HFFc6 (cell line): ENCODE data around the gene SPAG8. TPM values are rescaled to one million over a fixed set of nuclear protein-coding genes. Genes with fewer than 3 reads are reported as not detected.

ENCODE experiments used
- DNase-seq: peaks from one replicate; pipeline ENCODE4 v3.0.0-alpha.2; 2018
- H3K27ac Mint-ChIP-seq: 2 replicates; pipeline ENCODE4 v1.8.0; 2020; ENCODE audit warnings: mild to moderate bottlenecking, mixed read lengths
- H3K27me3 Mint-ChIP-seq: 2 replicates; pipeline ENCODE4 v1.8.0; 2021; ENCODE audit warnings: mild to moderate bottlenecking, moderate library complexity, mixed read lengths; ENCODE audit not compliant: insufficient read depth
- H3K36me3 Mint-ChIP-seq: 2 replicates; pipeline ENCODE4 v1.8.0; 2021; ENCODE audit warnings: low read depth, mixed read lengths
- H3K4me1 Mint-ChIP-seq: 2 replicates; pipeline ENCODE4 v1.8.0; 2020; ENCODE audit warnings: low read depth, mixed read lengths
- H3K4me3 Mint-ChIP-seq: 2 replicates; pipeline ENCODE4 v1.8.0; 2020; ENCODE audit warnings: mild to moderate bottlenecking, moderate library complexity, mixed read lengths
- H3K9me3 Mint-ChIP-seq: 2 replicates; pipeline ENCODE4 v1.8.0; 2020; ENCODE audit warnings: mild to moderate bottlenecking, mixed read lengths
- CTCF ChIP-seq: fragments of 200-600 bp; sonication (generic); IDR thresholded peaks from 2 replicates; pipeline ENCODE4 v1.5.0; 2021; ENCODE audit warnings: antibody characterized with exemption, mild to moderate bottlenecking
- total RNA-seq, 6 experiments: library from RNA; stranded (reverse); fragmentation: NEBNext Ultra II Directional; extraction: Animal tissue kit (Norgen Biotek cat#: 25700); gene quantifications; 2 replicates in 1 of 6; 3 replicates in 5 of 6; pipeline ENCODE4 v1.2.3, GENCODE V29; 2021

The SPAG8 gene
- total RNA-seq, 6 experiments from 2014 or later = 0.80 to 1.7 (median 1.2) TPM

- peaks cover 11% of the 10 kb centered on the region for H3K27me3 Mint-ChIP-seq
- H3K4me1 Mint-ChIP-seq = no peaks in the 10 kb centered on the region
- no peak for DNase-seq
- H3K36me3 Mint-ChIP-seq = no peaks in the 10 kb centered on the region
- no peak for TF ChIP-seq CTCF
- no peak overlapping the region for H3K27ac Mint-ChIP-seq
- H3K4me3 Mint-ChIP-seq = no peak overlapping the region
- H3K9me3 Mint-ChIP-seq = no peaks in the 10 kb centered on the region
These were observed 44.6 kb downstream of the SPAG8 start for GRCh38 chr9:35767458-35767857.

GRCh38 chr9:35766997-35767396 is 45.1 kb downstream of the SPAG8 start:
- Mint-ChIP-seq H3K27ac (no peak overlapping the region), H3K36me3 (no peaks in the 10 kb centered on the region), H3K4me1 (no peaks in the 10 kb centered on the region), H3K9me3 (no peaks in the 10 kb centered on the region), H3K4me3 (no peak overlapping the region), H3K27me3 (peaks cover 13% of the 10 kb centered on the region)
- TF ChIP-seq CTCF = no peak
- no peak for DNase-seq

GRCh38 chr9:35763803-35764202 is 48.3 kb downstream of the SPAG8 start:
- no peaks in the 10 kb centered on the region for H3K9me3 Mint-ChIP-seq
- TF ChIP-seq CTCF = no peak

GRCh38 chr9:35763181-35763580 is 48.9 kb downstream of the SPAG8 start:
- H3K4me1 Mint-ChIP-seq = peaks cover 7% of the 10 kb centered on the region; the same call in 1 of the 2 replicates
- no peak for TF ChIP-seq CTCF
- H3K36me3 Mint-ChIP-seq = no peaks in the 10 kb centered on the region
- DNase-seq = no peak
- H3K27ac Mint-ChIP-seq = no peak overlapping the region
- H3K27me3 Mint-ChIP-seq = peaks cover 15% of the 10 kb centered on the region
- no peaks in the 10 kb centered on the region for H3K9me3 Mint-ChIP-seq
- H3K4me3 Mint-ChIP-seq = no peak overlapping the region

More at GRCh38 chr9:35763803-35764202, 48.3 kb downstream of the SPAG8 start:
- H3K4me1 Mint-ChIP-seq = peaks cover 7% of the 10 kb centered on the region; the same call in 1 of the 2 replicates
- no peak overlapping the region for H3K4me3 Mint-ChIP-seq
- H3K36me3 Mint-ChIP-seq = no peaks in the 10 kb centered on the region
- H3K27ac Mint-ChIP-seq = no peak overlapping the region
- DNase-seq = no peak
- peaks cover 15% of the 10 kb centered on the region for H3K27me3 Mint-ChIP-seq

- no peak for DNase-seq
- Mint-ChIP-seq H3K36me3 (peaks cover 5% of the 10 kb centered on the region), H3K9me3 (no peaks in the 10 kb centered on the region), H3K27ac (no peak overlapping the region), H3K27me3 (peaks cover 12% of the 10 kb centered on the region), H3K4me1 (peaks cover 24% of the 10 kb centered on the region), H3K4me3 (no peak overlapping the region)
- no peak for TF ChIP-seq CTCF
These were observed 51.4 kb downstream of the SPAG8 start for GRCh38 chr9:35760651-35761050.

GRCh38 chr9:35759795-35760194 is 52.3 kb downstream of the SPAG8 start:
- Mint-ChIP-seq H3K36me3 (peaks cover 5% of the 10 kb centered on the region), H3K27ac (no peak overlapping the region), H3K27me3 (peaks cover 11% of the 10 kb centered on the region), H3K4me3 (no peak overlapping the region), H3K9me3 (no peaks in the 10 kb centered on the region), H3K4me1 (peaks cover 25% of the 10 kb centered on the region)
- no peak for TF ChIP-seq CTCF
- no peak for DNase-seq
